T follicular helper cell (primary cell): ENCODE data around the gene RASD1.
A peak's percentile ranks its signal among the peaks of the same experiment; 100 is the strongest.

Experiments used
- DNase-seq: peaks from one replicate; pipeline ENCODE4 v3.0.0-alpha.2; 2020; ENCODE audit warnings: low read depth
- total RNA-seq, 2 experiments: gene quantifications; one replicate each; lab custom pipeline; 2026; lab: John Stamatoyannopoulos, UW

Gene RASD1, protein sequence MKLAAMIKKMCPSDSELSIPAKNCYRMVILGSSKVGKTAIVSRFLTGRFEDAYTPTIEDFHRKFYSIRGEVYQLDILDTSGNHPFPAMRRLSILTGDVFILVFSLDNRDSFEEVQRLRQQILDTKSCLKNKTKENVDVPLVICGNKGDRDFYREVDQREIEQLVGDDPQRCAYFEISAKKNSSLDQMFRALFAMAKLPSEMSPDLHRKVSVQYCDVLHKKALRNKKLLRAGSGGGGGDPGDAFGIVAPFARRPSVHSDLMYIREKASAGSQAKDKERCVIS
- total RNA-seq = 1.1 to 1.3 reads per million in 2 experiments

DNA sequence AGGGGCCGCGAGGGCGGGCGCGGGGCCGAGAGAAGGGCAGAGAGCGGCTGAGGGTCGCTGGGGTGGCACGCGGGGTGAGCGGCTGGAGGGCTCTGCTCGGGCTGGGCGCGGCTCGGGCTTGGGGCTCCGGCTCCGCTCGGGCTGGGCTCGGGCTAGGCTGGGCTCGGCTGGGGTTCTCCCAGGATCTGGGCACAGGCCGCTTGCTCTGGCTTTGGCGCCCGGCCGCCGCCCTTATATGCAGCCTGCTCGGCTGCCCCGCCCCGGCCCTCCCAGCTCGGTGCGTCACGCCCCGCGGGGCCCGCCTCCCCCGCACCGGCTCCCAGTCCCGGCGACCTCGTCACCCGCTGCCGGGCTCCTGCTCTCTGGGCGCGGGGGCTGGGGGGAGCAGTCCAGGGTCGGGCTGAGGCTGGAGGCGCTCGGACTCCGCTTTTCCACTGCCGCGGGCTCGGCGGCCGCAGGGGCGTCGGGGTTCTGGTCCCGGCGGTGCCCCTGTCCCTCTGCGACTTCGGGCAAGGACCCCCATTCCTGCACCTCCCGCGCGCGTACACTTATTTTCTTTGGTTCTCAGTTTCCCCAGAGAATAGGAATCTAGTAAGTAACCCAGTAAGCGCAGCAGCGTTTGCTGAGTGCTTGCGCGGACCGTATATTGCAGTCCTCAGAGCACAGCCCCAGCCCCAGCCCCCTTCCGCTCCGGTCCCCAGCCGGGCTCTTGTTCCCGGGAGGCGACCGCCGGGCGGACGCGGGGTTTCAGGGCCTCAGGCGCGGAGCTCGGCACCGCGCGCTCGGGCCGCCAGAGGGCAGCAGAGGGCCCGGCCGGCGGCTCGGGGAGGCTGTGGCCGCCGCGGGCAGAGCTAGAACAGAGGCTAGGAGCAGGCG, at the start of gene RASD1:
Gene RASD1 (minus strand): TSS at position 207 of the 876 bp plus-strand sequence. CDS start 214 bp downstream, outside the sequence.
- peak; percentile 69 for DNase-seq

DNA sequence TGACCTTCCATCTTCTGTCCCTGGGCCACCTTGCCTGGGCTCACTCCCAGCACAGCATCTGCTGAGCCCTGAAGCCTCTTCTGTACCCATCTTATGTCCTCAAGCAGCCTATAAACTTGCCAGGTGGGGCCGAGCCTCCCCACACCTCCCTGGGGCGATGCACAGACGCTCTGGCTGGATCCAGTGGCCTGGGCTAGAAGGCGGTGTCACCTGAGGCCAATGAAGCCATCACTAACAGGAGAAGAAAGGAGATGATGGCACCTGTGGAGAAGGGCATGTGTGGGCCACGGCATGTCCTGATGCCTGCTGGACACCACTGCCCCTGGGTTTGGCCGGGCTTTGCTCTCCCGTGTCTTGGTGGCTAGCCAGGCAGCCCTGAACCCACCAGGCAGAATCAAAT, 49.8 kb upstream of the RASD1 start:
- no peak for DNase-seq

DNA sequence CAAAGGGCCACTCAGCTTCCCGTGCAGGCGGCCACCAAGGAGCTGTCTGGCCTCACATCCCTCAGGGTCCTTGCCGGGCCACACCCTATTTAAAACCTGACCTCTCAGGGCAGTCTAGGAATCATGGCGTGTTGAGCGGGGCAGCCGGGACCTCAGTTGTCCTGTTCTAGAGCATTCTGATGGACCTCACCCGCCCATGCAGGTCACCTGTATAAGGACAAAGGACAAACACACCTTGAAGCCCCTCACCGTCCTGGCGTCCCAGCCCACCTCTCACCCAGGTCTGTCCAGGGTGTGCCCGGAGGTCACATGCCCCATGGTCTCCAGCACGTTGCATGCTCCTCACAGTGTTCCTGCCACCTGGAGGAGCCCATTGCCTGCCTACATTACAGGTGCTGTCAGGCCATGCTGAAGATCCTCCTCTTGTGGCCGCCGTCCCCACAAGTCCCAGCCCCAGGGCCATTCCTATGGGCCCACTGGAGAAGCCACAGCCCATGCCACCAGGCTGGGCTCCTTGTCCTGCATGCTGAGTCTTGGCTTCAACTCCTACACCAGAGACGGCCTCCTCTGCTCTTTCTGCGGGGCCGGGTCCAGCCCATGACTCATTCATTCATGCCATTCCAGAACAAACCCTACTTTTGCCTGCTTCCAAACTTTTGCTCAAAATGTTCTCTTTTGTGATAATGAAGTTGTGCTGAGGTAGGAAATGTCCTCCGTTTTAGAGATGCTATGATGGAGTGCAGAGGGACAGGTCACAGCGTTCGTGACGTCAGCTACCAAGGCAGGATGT, 49.0 kb upstream of the RASD1 start:
- DNase-seq = no peak

DNA sequence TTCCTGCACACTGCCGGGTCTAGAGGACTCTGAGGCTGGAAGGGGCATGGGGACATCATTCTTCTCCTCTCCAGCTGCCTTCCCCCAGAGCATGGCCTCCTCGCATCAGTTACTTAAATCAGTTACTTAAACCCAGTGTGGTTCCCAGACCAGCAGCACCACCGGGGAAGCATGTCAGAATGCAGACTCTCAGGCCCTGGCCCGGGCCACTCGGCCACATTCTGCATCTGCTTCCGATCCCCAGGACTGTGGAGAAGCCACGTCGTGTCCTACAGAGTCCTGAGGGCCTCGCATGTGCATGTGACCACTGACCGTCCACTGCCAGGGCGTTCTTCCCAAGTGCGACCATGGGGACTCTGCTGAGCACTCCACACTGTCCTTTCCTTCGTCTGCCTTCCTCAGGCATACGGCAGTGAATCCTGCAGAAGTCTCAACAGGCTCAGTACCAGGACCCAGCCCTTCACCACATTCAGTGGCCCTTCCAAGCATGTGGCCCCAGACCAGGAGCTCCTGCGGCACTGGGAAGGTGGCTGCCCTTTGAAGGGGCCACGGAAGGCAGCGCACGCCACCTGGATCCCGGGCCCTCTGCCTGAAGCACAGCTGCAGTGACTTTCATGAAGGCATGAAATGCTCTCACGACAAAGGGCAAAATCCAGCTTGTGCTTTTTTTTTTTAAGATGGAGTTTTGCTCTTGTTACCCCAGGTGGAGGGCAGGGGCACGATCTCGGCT, 46.9 kb upstream of the RASD1 start:
- DNase-seq = no peak

DNA sequence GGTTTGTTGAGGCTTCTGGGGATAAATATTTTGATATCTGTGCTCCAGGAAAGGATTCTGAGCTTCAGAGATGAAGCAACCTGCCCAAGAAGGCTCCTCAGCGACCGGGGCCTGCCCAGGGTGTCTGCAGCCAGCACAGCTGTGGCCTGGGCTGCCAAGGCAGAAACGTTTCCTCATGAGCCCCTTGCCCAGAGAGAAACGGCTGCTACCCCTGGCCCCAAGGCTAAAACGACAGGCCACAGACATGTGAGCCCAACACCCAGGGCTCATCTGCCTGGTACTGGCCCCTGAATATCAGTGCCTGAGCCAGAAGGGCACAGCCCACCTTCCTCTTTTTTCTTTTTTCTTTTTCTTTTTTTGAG, 45.4 kb upstream of the RASD1 start:
- no peak for DNase-seq

DNA sequence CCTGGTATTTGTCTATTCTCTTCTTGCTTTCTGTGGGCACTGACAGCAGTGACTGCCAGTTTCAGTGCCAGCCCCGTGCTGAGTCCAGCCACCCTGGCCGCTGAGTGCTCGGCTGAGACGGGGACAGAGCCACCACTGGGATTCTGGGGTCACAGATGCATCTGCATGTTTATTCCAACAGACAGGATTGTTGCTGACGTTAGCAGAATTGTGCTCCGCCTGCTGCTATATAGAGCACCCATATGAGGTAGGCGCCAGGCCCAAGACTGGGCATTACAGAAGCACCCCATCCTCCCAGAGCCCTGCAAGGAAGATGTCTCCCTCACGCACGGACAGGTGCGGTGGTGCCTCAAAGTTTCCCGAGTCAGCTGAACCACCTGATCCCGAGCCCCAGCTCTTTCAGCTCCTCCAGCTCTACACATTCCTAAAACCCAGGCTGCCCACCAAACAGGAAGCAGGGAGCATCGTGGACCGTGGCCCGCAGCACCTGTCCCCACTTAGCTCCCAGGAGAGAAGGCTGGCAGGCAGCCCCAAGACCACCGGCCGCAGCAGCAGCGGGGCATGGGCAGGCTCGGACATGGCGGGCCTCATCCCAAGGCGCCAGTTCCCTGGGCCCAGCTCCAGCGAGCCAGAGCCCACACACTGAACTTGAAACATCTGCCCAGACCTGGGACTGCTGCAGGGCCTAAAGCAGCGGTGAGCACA, 44.9 kb upstream of the RASD1 start:
- no peak for DNase-seq

DNA sequence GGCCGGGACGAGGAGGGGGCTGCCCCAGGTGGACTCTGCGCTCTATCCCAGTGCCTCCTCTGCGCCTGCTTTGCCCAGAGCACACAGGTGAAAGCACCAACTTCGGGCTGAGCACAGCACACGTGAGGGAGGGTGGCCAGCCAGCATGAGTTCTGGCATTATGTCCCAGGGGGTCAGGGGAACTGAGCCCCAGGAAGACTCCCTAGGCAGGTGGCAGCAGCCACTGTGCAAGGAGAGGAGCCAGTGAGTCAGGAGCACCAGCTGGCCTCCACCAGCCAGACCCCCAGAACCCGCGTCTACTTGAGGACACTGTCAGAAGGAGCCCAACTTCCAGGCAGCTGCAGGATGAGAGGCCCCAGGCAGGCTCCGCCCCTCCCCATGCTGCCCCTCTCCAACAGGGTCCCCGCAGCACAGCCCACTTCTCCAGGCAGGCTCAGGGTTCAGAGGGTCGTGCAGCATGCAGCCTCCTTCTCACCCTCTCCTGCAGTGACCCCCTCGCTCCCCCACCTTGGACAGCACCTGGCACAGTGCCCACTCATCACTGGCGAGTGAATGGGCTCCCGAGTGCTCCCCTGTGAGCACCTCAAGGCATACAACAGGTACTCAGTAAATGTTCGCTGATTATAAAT, 44.2 kb upstream of the RASD1 start:
- no peak for DNase-seq

DNA sequence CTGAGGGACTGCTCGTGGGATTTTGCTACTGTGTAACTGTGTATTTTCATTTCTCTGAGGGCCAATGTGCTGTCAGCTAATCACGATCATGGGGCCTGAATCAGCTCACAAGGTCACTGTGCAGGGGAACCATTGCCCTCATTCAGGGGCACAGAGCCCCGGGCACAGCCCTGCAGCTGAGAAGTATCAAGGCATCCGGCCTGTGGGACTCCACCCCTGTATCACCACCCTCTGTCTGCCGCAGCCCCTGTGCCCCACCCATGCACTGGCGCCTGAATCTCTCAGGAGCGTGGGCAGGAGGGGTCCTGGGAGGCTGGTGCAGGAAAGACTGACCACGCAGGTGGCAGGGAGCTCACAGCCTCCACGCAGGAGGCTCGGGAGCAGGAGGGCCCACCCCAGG, 43.4 kb upstream of the RASD1 start:
- no peak for DNase-seq

DNA sequence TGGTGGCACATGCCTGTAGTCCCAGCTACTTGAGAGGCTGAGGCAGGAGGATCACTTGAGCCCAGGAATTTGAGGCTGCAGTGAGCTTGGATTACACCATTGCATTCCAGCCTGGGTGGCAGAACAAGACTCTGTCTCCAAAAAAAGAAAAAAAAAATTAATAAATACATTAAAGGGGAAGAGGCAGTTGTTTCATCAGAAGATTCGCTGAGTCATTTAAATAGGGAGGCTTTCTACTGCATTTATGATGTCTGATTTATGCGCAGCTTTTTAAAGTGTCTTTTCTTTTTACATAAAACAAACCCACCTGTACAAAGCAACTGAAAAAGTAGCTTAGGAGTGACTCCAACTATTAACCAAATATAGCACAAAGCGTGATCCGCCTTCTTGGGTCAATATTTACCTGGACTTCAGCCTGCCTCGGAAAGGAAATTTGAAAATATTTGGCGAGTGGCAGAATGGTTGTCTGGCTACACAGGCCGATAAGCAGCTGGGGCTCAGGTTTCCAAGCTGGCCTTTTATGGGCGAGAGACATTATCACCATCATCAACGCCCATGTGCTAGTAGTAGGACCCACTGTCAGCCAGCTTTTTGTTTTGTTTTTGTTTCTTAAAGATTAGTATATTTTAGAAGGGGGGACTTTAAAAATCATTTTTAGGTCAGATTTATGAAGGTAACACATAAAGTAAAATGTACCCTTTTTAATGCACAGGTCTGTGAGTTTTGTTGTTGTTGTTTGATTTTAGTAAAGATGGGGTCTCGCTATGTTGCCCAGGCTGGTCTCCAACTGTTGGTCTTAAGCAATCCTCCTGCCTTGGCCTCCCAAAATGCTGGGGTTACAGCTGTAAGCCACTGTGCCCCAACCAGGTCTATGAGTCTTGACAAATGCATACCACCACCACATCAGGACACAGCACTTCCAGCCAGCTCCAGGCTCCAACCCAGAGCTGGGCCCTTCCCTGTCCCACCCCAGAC, 42.5 kb upstream of the RASD1 start:
- no peak for DNase-seq

DNA sequence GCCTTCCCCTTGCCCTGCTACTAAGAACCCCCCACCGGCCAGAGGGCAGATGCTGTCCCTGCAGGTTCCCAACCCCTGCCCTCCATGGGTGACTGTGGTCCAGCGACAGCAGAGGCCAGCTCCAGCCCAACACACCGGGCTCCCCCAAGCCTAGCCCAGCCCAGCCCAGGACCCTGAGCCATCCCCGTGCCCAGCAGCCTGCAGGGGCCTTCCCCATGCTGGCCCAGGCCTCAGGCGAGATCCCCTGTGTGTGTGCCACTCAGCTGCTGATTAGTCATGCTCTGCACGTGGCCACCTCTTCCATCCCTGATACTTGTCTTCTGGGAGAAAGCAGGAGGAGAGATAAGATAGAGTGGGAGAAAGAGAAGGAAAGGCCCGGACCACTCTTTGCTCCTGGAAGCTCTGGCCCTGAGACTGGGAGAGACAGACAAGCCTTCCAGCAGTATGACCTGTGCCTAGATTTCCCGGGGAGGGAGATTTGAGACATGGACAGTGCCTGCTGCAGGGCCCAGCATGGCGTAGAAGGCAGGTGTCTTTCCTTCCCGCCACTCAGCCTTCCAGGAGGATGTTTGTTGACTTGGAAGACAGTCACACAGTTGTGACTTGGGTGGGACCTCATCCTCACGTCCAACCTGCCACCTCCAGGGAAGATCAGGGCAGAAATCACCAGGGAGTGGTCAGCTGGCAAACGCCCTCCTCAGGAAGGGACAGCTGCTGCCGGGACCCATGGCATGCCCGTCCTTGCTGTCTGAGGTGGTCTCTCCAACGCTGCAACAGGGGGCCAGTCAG, 41.3 kb upstream of the RASD1 start:
- no peak for DNase-seq

DNA sequence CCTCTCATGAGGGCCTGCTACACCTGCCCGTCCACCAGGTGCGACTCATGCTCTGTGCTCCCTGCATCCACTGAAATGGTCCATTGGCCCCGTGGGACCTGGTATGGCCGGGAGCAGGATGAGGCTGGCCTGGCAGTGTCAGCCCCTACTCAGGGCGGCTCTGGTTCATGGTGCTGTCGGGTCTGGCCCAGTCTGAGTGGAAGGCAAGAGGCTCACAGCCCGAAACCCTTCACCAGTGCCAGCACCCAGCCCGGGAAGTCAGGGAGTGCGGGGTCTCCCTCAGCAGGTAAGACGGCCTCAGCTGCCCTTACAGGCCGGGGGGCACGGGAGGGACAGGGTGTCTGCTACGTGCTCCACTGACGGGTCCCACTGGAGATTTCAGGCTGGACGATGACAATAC, 40.5 kb upstream of the RASD1 start:
- DNase-seq = no peak

DNA sequence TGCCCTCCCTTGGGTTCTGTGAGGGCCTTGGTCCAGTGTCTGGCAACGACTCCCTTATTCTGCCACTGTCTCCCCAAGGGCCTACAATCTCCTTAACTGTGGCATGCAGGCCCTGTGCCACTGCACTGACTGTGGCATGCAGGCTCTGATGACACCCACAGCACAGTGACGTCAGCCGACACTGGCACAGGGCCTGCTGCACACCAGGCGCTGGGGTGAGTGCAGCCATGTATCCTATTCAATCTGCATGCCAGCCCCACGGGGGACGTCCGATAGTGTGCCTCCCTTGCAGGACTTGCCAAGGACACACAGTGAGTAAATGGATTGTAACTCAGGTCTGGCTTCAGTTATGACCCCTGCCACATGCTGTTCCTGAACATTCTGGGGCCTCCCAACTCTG, 39.8 kb upstream of the RASD1 start:
- DNase-seq = no peak

DNA sequence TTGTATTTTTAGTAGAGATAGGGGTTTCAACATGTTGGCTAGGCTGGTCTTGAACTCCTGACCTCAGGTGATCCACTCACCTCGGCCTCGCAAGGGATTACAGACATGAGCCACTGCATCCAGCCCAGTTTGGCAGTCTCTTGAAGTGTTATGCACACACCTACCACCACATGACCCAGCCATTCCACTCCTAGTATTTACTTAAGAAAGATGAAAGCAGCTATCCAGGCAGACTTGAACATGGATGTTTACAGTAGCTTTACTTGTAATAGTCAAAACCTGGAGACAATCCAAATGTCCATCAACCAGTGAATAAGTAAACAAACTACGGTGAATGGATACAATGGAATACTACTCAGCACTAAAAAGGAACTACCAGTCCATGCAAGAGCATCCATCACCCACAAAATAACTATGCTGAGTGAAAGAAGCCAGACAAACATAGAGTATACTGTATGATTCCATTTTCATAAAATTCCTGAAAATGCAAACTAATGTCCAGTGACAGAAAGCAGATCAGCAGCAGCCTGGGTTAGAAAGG, 37.8 kb upstream of the RASD1 start:
- no peak for DNase-seq

DNA sequence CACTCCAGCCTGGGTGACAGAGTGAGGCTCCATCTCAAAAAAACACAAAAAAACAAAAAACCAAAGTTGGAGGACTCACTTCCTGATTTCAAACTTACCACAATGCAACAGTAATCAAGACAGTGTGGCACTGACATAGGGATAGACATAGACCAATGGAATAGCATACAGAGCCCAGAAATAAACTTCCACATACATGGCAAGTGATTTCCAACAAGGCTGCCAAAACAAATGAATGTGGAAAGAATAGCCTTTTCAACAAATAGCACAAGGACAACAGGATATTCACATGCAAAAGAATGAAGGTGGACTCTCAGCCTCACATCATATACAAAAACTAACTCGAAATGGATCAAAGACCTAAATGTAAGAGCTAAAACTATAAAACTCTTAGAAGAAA, 36.8 kb upstream of the RASD1 start:
- no peak for DNase-seq

DNA sequence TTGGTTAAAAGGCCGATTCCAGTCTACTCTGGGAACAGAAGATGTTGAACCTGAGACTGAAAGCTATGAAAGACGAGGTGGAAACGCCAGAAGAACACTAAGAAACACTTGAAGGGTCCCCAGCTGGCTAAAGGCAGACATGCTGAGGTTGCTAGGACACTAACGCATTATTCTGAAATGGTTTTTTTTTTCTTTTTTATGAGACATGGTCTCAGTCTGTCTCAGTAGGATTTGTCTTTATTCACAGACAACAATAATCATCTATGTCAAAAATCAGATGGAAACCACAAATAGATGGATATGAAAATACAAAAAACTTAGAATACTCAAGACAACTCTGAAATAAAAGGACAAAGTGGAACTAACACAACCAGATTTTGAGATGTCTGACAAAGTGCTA, 35.0 kb upstream of the RASD1 start:
- no peak for DNase-seq

DNA sequence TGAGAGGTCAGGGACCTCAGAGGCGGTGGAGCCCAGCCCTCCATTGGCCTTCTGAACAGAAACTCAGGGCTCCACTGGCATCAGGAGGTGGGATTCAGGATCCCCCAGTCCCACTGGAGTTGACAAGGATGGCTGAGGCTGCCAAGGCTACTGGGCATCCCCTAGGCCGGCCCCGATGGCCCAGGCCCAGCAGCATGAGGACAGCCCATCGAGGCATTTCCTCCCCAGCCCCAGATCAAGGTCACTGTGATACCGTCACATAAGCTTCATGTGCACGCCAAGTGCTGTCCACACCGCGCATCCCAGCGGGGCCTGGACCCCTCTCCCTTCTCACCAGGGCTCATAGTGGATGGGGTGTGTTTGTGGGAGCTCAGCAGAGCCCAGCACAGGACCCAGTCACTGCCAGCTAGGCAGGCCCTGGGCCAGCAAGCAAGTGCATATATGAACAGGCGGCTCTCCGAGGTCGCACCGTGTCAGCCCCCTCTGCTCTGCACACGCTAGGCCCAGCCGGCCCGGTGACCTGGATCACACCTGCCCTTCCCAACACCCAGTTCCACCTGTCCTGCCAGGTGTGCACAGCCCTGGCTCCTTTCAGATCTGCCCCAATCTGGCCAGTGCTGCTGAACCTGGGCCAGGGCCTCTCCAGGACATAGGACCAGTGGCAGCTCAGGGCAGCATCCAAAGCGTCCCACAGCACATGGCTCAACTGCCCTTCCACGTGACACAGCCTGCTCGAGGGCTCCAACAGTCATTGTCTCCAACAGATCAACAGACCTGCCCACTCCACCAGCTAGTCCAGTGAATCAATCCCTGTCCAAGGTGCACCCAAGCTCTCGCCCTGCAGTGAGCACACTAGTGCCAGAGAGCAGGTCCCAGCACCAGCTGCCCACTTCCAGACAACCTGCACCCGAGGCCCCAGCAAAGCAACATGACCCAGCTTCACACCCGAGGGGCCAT, 32.8 kb upstream of the RASD1 start:
- no peak for DNase-seq

DNA sequence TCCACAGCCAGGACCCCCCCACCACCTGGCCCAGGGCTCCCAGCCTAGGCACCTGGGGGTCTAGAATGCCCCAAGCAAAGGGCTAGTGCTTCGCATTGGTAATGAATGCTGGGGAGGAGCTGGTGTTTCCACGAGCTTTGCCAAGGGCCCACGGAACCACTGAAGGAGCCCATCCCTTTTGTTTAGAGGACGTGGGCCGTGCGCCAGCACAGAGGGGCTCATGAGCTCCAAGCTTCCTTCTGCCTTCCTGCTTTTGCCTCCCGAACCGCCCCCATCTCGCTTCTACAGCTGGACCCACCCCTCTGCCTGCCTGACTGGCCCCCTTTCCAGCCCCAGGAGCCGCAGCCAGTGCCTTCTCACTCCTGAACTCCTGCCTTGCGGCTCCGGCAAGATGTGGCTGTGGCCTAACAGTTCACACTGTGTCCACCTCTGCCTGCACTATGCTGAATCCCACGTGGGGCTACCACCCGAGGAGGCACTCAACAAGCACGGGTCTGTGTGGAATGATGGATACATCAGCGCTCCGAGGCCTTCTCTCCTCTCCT, 31.8 kb upstream of the RASD1 start:
- no peak for DNase-seq
